Liver (tissue), 9 donors: Measurements from ENCODE around the gene CSNK2A2. TPM values are rescaled to one million over a fixed set of nuclear protein-coding genes. Genes with fewer than 3 reads are reported as not detected.

ENCODE experiments used
- DNase-seq: peaks from one replicate; pipeline ENCODE4 v3.0.0-alpha.2; 2017; ENCODE audit warnings: low spot score
- H3K27ac ChIP-seq, 2 donors: one replicate each; pipeline ENCODE4 v1.7.0; 2013; ENCODE audit warnings: inconsistent platforms in 2 of 2, low read length in 2 of 2, control low read depth in 1 of 2, low read depth in 1 of 2, mild to moderate bottlenecking in 1 of 2
- H3K27me3 ChIP-seq, 4 donors: one replicate each; pipeline versions ENCODE4 v1.6.1 to v1.7.0; 2013; ENCODE audit warnings: low read length in 3 of 4, inconsistent platforms in 1 of 4, mild to moderate bottlenecking in 1 of 4, moderate library complexity in 1 of 4; ENCODE audit not compliant: control insufficient read depth in 4 of 4, insufficient read depth in 4 of 4
- H3K36me3 ChIP-seq, 4 donors: one replicate each; pipeline versions ENCODE4 v1.6.1 to v1.7.0; 2013; ENCODE audit warnings: low read length in 3 of 4, mild to moderate bottlenecking in 3 of 4, low read depth in 1 of 4, moderate library complexity in 1 of 4; ENCODE audit not compliant: control insufficient read depth in 4 of 4, insufficient read depth in 3 of 4
- H3K4me1 ChIP-seq, 4 donors: one replicate each; pipeline versions ENCODE4 v1.6.1 to v1.7.0; 2013; ENCODE audit warnings: low read length in 3 of 4, mild to moderate bottlenecking in 3 of 4, moderate library complexity in 1 of 4; ENCODE audit not compliant: control insufficient read depth in 4 of 4, insufficient read depth in 4 of 4
- H3K4me3 ChIP-seq, 3 donors: one replicate each; pipeline versions ENCODE4 v1.6.1 to v1.7.0; 2013; ENCODE audit warnings: low read length in 3 of 3, control low read depth in 1 of 3, low read depth in 1 of 3, mild to moderate bottlenecking in 1 of 3
- H3K9ac ChIP-seq, 2 donors: one replicate each; pipeline ENCODE4 v1.7.0; 2013; ENCODE audit warnings: low read length in 2 of 2, mild to moderate bottlenecking in 2 of 2, moderate library complexity in 2 of 2, control low read depth in 1 of 2, low read depth in 1 of 2
- H3K9me3 ChIP-seq, 4 donors: one replicate each; pipeline versions ENCODE4 v1.6.1 to v1.7.0; 2013; ENCODE audit warnings: low read length in 3 of 4; ENCODE audit not compliant: control insufficient read depth in 4 of 4
- FOXA1 ChIP-seq: IDR thresholded peaks from 2 replicates; pipeline ENCODE4 v1.6.1; 2016; ENCODE audit warnings: antibody characterized with exemption
- FOXA2 ChIP-seq: IDR thresholded peaks from 2 replicates; pipeline ENCODE4 v1.6.1; 2016; ENCODE audit warnings: antibody characterized with exemption
- GABPA ChIP-seq, 2 donors: IDR thresholded peaks in 1 of 2; conservative IDR thresholded peaks in 1 of 2; 2 replicates each; pipeline ENCODE4 v1.6.1; 2016; ENCODE audit warnings: antibody characterized with exemption in 2 of 2, mild to moderate bottlenecking in 1 of 2, moderate library complexity in 1 of 2
- HNF4A ChIP-seq, 2 donors: conservative IDR thresholded peaks; 2 replicates each; pipeline ENCODE4 v1.6.1; 2016; ENCODE audit warnings: antibody characterized with exemption in 2 of 2, mild to moderate bottlenecking in 2 of 2
- HNF4G ChIP-seq: IDR thresholded peaks from 2 replicates; pipeline ENCODE4 v1.6.1; 2016; ENCODE audit warnings: antibody characterized with exemption
- JUND ChIP-seq, 2 donors: IDR thresholded peaks; 2 replicates each; pipeline ENCODE4 v1.6.1; 2016; ENCODE audit warnings: antibody characterized with exemption in 2 of 2
- MAX ChIP-seq: IDR thresholded peaks from 2 replicates; pipeline ENCODE4 v1.6.1; 2016; ENCODE audit warnings: antibody characterized with exemption
- NR2F2 ChIP-seq: IDR thresholded peaks from 2 replicates; pipeline ENCODE4 v1.6.1; 2016; ENCODE audit warnings: antibody characterized with exemption
- RAD21 ChIP-seq, 2 donors: IDR thresholded peaks; 2 replicates each; pipeline ENCODE4 v1.6.1; 2016; ENCODE audit warnings: antibody characterized with exemption in 2 of 2, mild to moderate bottlenecking in 2 of 2
- REST ChIP-seq: IDR thresholded peaks from 2 replicates; pipeline ENCODE4 v1.6.1; 2016; ENCODE audit warnings: antibody characterized with exemption, mild to moderate bottlenecking
- RXRA ChIP-seq, 2 donors: IDR thresholded peaks; 2 replicates each; pipeline ENCODE4 v1.6.1; 2017 to 2018; ENCODE audit warnings: antibody characterized with exemption in 2 of 2, mild to moderate bottlenecking in 1 of 2
- SP1 ChIP-seq: IDR thresholded peaks from 2 replicates; pipeline ENCODE4 v1.6.1; 2018; ENCODE audit warnings: antibody characterized with exemption, mild to moderate bottlenecking
- TAF1 ChIP-seq: conservative IDR thresholded peaks from 2 replicates; pipeline ENCODE4 v1.6.1; 2016; ENCODE audit warnings: antibody characterized with exemption, mild to moderate bottlenecking
- YY1 ChIP-seq: IDR thresholded peaks from 2 replicates; pipeline ENCODE4 v1.6.1; 2016; ENCODE audit warnings: antibody characterized with exemption, mild to moderate bottlenecking
- ZBTB33 ChIP-seq: IDR thresholded peaks from 2 replicates; pipeline ENCODE4 v1.6.1; 2016; ENCODE audit warnings: antibody characterized with exemption
- WGBS: extraction: QIAGEN DNeasy Blood & Tissue Kit; methylation state at CpG from one replicate; pipeline ENCODE4 v1.1.7; 2013; 5-methylcytosine and 5-hydroxymethylcytosine counted together
- polyA plus RNA-seq, 2 donors: library from polyadenylated mRNA; stranded (reverse) in 1 of 2; unstranded in 1 of 2; fragments of 200-250 nt in 1 of 2; fragments of >200 nt in 1 of 2; fragmentation: Nextera tagmentation in 1 of 2; extraction: Ambion mirVana in 1 of 2; gene quantifications; one replicate each; pipeline versions ENCODE4 v1.2.1 to v1.2.3, GENCODE V29; 2013 to 2015
- total RNA-seq, 2 donors: library from RNA; depleted of rRNA; stranded (reverse); fragments of >200 nt; gene quantifications; one replicate each; pipeline ENCODE4 v1.2.3, GENCODE V29; 2014
- TF ChIP-seq, protein P1 (sequence below): IDR thresholded peaks from 2 replicates; pipeline ENCODE4 v1.6.1; 2016; ENCODE audit warnings: antibody characterized with exemption
- donor health status: healthy.
- donor health status: healthy.
- donor health status: healthy.
- donor health status: healthy.
- donor health status: healthy.

The CSNK2A2 gene
- total and polyA plus RNA-seq, 4 donors, result 9.4 to 21.0 (median 14.7) TPM

DNA sequence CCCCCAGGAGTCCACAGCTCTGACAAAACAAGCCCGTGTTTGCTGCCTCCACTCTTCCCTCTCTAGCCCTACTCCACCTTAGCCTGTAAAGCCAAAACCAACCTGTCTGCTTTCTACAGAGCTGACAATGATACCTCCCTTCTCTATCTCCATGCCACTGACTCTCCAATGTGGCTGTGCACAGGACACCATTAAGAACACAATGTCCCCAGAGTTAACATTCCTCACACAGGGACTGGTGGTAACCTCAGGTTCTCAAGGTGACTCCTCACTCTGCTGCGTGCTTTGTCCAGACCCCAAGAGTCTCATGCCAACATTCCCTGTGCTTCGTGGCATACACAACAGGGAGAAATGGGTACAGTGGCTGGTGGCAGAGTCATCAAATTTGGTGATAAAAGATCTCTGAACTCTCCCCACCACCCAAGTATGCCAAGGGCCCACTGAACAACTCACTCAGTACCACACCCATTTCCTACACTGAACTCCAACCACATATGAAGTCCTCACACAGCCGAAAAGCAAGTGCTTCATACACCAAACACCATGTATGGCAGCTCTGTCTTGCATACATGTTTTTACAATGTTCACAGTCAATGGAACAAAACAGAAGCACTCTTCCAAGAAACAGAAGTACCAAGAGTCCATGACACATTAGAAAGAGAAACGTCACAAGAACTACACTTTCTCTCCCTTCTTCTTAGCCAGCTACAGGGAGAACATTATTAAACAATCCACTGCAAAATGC is 21.1 kb downstream of the CSNK2A2 start:
- 94% methylated on average over 5 of the region's 5 CpGs for WGBS
- Histone ChIP-seq H3K9ac (no peak overlapping the region), H3K9me3 (no peaks in the 10 kb centered on the region), H3K4me1 (no peaks in the 10 kb centered on the region), H3K36me3 (peaks cover 2 to 41% (median 15%) of the 10 kb centered on the region in 4 donors), H3K4me3 (no peak overlapping the region), H3K27ac (no peak overlapping the region), H3K27me3 (no peaks in the 10 kb centered on the region)
- DNase-seq, result no peak
- TF ChIP-seq REST, result no peak
- no peak for TF ChIP-seq GABPA (IDR thresholded peaks at IDR 0.05 in 1 of 2, conservative IDR thresholded peaks at IDR 0.05 in 1 of 2)
- no peak for TF ChIP-seq FOXA1
- no peak for TF ChIP-seq JUND (IDR thresholded peaks at IDR 0.05)
- TF ChIP-seq ZBTB33, result no peak
- no peak for TF ChIP-seq HNF4G
- TF ChIP-seq YY1, result no peak
- no peak for TF ChIP-seq MAX
- TF ChIP-seq NR2F2, result no peak
- TF ChIP-seq TAF1, result no peak
- no peak for TF ChIP-seq RAD21 (IDR thresholded peaks at IDR 0.05)
- TF ChIP-seq, protein P1, sequence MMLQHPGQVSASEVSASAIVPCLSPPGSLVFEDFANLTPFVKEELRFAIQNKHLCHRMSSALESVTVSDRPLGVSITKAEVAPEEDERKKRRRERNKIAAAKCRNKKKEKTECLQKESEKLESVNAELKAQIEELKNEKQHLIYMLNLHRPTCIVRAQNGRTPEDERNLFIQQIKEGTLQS, result no peak
- TF ChIP-seq RXRA (IDR thresholded peaks at IDR 0.05), result no peak
- TF ChIP-seq SP1, result no peak

DNA sequence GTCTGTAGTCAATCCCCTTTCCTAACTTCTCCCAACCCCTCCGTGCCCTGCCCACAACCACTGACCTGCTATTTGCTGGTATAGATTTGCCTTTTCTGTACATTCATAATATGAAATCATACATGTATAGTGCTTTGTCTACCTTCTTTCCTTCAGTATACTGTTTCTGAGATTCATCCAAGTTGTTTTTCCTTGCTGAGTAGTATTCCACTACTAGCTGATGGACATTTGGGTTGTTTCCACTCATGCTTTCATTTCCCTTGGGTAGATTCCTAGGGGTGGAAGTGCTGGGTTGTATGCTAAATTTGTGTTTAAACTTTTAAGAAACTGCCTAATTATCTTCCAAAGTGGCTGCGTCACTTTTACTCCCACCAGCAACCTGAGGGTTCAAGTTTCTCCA is 27.7 kb downstream of the CSNK2A2 start:
- H3K36me3 ChIP-seq, result peaks cover 13 to 67% (median 44%) of the 10 kb centered on the region in 4 donors
- TF ChIP-seq HNF4A (conservative IDR thresholded peaks at IDR 0.05) (no peak), ZBTB33 (no peak), NR2F2 (no peak), SP1 (no peak), RAD21 (IDR thresholded peaks at IDR 0.05) (no peak), FOXA2 (no peak), FOXA1 (no peak)

More for the DNA sequence above, 27.7 kb downstream of the CSNK2A2 start:
- no peak for DNase-seq
- H3K4me3 ChIP-seq, result no peak overlapping the region
- no peak overlapping the region for H3K27ac ChIP-seq
- no peaks in the 10 kb centered on the region for H3K4me1 ChIP-seq
- no peak overlapping the region for H3K9ac ChIP-seq
- WGBS, result 96% methylated on average over 2 of the region's 2 CpGs
- no peaks in the 10 kb centered on the region for H3K9me3 ChIP-seq
- H3K27me3 ChIP-seq, result no peaks in the 10 kb centered on the region
